ENCODE data around the gene ZNF423.

ZNF423 gene

DNA sequence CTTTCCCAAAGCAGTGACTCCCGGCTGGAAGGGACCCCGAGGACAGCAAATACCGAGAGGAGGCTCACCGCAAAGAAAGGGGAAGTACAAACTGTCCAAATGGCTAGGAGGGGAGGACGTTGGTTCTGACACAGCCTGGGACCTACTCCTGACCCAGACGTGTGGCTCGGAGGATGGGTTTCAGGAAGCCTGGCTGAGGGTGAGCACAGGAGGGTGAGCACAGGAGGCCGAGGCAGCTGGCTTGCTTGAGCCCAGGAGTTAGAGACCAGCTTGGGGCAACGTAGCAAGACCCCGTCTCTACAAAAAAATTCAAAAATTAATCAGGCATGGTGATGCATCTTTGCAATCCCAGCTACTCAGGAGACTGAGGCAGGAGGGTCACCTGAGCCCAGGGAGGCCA is 399.1 kb downstream of the ZNF423 start:
- DNase-seq (ENCODE audit: low spot score): no peak

DNA sequence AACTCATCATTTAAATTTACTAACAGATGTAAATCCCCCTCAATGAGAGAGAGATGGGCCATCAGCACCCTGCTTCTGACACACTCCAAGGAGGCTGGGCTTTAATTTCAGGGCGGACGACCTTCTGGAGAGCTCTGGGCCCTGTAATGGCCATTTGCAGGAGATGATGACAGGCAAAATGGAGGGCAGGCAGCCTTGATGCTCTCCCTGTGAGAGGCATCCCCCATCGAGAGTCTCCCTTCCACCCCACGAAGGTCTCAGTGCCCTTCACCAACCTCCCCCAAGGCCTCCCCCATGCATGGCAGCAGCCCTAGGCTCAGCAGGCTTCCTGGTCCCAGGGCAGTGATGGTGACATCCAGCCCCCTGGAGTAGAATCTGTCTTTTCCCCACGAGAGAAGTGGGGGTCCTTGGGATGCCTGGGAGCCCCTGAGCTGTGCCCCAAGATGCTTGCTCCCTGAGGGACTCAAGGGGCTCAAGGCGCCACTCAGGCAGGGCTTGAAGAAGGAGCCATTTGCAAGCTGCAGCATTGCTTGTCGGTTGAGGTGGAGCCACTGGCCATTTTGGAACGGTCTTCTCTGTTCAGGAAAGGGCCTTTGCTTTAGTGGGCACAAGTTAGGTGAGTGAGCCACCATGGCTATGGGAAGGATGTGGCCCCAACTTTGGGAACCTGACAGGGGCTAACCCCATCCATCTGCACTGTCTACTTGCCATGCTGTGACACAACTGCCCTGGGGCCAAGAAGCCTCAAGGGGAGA is 399.7 kb downstream of the ZNF423 start:
- DNase-seq (ENCODE audit: low spot score): no peak

DNA sequence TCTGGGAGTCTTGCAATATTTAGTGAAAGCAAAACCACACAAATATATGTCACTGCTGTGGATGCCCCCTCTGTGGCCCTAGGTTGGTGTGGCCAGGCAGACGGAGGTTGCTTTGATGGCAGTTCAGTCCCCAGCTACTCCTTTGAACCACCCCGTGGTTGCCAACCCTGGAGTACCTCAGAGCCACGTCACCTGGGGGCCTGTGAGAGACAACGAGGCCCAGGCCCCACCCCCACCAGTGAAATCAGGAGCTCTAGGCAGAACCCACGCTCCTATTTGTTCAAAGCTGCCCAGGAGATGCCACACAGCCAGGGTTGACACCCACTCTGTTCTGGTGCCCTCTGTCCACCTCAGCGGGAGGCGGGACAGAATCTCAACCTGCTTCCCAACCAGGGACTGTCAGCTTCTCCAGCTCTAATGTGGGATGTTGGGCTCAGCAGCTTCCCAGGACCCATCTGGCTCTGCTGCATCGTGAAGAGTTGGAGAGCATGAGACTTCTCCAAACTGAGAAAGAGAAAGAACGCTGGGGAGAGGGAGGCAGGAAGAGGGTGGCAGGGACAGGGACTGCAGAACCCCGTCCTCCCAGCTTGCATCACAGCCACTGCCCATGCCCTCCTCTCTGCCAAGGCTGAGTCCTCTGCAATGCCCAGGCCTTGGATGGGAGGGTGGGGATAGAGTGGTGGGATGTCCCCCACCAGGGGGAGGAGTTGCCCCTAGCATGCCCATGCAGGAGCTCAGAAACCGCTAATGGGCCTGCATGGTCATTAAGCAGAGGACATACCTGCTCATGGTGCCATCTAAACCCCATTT is 400.5 kb downstream of the ZNF423 start:
- DNase-seq (ENCODE audit: low spot score): no peak

DNA sequence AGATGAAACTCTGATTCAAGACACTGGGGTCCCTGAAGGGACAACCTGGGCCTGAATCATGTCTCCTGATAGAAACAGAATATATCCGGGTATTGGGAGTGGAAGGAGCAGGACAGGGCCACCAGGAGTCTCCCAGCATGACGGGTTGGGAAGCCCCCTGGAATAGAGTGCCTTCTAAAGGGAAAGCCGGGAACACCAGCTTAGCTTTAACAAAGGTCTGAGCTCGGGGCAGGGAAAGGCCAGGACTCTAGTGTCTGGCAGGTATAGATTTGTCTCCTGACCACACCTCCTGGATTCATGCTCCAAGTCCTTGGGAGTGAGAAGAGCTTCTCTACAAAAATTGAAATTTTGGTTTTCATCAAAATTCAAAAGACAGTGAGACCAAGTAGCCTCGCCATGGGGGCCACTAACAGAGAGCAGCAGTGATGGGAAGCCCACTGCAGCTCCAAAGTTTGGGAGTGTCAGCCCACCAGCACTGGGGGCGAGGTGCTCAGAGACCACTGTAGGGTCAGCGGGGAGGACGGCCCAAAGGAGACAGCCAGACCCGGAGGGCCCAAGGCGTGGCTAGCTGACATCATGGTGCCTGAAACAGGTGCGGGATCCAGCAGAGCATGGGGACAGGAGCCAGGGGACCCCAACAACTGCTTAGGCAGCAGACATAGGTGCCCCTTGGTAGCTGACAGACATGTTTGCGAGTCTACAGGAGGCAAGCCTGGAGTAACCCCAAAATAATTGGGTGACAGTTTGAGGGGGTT is 401.3 kb downstream of the ZNF423 start:
- DNase-seq (ENCODE audit: low spot score): no peak

DNA sequence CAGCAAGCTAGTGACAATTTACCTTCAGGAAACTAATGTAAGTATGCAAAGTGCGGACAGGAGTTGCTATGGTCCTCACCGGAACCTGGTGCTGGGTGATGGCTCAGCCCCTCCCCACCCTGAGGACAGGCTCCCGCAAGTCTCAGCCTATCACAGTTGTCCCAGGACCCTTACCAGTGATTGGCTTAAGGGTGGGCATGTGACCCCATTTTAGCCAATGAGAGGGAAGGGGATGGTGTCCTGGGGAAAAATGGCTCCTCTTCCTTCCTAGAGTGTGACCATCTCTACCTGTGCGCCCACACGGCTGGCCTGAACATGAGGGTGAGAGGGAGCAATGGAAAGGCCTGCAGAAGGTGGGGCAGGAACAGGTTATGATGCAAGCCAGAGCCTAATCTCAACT is 401.9 kb downstream of the ZNF423 start:
- no peak for DNase-seq (ENCODE audit: low spot score)

DNA sequence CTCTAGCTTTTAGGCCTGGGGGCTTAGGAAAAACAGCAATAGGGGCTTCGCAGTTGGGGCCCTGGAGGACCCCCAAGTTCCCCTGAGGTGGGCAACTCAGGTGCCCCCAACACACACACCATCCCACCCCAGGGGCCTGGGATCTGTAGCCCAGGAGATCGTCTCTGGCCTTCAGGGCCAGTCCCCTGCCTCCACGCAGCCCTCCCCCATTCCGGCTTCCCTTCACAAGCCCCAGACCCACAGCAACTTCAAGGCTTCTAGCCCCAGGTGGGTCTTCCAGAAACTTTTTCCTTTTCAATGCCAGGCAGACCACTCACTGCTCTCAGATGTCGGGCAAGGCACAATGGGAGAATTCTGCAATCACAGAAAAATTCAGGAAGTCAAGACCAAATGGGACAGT is 402.9 kb downstream of the ZNF423 start:
- no peak for DNase-seq (ENCODE audit: low spot score)

DNA sequence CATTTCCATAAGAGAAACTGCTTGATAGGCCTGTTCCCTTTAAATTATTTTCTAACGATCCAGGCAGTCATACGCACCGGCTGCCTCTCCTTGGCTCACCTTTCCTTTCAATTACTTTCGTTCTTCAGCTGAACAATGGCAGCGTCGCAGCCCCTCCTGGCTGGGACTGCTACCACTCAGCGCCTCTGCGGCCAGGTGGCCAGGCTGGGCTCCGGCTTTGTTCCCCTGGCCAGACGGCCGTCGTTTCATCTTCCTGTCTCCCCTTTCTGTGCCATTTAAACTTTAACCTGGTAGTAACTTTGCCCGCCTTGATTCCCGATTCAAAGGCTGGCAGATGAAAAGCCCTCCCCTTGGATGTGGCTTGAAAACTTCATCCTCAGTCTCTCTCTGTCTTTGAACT is 403.3 kb downstream of the ZNF423 start:
- no peak for DNase-seq (ENCODE audit: low spot score)

DNA sequence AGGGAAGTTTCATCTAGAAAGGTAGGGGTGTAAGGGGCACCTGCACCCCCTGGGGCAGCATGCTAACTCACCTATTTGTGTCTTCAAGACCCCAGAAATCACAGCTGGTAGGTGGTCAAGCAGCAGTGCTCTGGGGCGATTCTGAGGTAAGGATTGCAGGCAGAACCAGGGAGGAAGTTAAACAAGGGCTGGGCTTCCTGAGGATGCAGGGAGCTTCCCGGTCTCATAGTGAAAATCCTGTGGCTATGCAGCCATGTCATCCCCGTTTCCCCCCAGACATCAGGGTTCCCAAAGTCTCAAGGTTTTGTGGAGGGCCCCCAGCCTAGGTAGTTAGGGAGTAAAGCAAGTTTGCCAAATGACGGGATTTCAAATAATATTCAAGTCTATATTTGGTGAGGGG is 403.8 kb downstream of the ZNF423 start:
- no peak for DNase-seq (ENCODE audit: low spot score)

DNA sequence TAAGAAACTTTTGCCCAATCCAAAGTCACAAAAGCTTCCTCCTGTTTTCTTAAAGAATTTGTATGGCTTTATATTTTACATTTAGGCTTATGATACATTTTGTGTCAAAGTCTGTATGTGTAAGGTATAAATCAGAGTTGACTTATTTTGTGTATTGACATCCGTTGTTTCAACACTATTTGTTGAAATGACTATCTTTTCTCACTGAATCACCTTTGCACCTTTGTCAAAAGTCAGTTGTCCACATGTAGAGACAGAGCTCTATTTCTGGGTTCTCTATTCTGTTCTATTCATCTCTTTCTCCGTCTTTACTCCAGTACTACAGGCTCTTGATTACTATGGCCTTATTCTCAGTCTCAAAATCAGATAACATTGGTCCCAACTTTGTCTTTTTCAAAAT is 409.1 kb downstream of the ZNF423 start:
- DNase-seq (ENCODE audit: low spot score): no peak

DNA sequence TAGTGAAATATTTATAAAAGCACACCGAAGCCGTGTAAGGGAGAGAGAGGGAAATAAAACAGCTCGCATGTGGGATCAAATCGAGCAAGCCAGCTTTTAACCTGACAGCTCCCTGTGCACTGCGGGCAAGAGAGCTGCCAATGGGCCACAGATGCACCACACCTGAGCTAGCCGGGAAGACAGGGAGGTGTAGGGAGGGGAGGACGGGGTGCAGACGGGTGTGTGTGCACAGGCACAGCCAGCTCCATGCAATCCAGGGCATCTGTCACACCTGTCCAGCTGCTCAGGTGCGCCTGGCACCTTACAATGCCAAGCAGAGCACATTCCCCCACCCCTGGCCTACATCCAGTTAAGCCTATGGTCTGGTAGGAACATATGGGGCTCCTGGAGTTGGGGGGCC is 412.3 kb downstream of the ZNF423 start:
- no peak for DNase-seq (ENCODE audit: low spot score)

DNA sequence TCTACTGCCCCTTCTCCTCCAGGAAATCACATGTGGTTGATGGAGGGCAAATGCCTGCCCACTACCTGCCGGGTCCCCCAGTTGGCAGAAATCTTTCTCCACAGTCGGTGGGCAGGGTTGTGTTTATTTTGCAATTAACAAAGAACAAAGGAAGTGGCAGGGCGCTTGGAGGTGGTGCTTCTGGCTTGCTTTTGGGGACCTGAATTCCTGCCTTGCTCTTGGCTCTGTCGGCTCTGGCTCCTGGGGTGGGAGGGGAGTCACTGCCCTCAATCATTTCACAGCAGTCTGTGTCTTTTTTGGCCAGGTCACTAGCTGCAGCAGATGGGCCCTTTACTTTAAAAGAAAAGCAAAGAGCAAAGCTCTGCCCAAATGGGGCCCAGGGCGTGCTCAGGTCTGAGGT is 413.1 kb downstream of the ZNF423 start:
- DNase-seq (ENCODE audit: low spot score): no peak

DNA sequence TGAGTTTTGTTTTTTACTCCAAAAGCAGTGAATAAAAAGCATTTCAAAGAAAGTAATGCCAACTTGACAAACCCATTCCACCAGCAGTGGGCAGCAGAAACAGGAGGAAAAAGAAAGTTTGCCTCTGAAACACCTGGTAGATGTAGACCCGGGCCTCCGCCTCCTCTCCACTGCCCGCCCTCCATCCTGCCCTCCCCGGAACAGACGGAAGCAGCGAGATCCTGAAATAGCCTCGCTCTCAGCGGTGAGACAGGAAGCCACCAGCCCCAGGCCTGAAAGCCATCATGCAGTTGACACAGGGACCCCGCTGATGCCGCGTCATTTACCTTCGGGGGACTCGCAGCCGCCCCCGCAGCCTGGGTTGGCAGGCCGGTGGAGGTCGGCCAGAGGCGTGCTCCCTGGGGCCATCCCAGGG is 414.5 kb downstream of the ZNF423 start:
- DNase-seq (ENCODE audit: low spot score): no peak

DNA sequence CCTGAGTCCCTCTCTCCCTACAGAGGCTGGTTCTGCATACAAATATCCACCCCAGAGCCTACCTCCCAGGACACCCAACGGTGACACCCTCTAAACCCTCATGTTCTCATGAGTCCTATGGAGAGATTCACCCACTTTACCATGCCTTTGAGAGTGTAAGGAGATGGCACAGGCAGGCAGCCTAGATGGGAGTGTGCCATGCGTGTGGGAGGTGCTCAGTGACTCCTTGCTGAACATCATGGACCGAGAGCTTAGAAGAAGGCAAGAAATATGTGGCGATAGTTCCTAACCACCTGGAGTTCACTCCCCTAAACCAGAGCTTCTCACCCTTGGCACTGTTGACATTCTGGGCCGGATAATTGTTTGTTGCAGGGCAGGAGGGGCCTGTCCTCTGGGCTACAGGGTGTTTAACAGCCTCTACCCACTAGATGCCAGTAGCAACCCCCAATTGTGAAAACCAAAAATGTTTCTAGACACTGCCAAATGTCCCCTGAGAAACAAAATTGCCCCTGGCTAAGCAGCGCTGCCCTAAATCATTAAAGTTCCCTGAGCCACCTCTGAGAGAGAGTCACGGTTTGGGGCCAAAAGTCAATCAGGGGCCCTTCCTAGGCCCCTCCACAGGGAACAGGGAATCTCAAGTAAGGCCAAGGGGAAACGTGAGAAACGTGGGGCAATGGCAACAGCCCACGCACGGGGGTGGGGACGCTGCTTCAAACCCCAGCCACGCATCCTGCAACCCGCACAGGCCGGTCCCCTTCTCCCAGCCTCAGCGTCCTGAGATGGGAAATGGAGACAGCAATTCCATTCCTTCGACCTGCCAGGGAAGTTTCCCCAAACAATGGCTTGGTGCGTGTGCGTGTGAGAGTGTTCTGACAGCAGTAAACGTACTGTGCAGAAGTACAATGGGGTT is 415.5 kb downstream of the ZNF423 start:
- no peak for DNase-seq (ENCODE audit: low spot score)

DNA sequence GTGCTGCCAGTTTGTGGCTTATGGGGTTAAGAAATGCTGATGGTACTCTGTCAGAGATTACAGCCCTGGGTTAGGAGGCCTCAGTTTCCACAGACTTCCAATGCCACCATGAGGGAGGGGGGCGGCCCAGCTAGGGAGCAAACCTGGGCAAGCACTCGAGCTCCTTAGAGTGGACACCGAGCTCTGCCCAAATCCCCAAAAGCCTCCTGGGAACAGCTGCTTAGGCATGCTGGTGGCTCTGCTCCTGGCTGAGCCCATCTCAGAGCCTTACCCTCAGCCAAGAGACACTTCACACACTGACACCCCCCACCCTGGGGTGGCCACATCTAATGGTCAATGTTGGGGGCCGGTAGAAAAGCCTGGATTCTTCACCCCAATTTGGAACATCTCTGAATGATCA is 416.2 kb downstream of the ZNF423 start:
- DNase-seq (ENCODE audit: low spot score): no peak

DNA sequence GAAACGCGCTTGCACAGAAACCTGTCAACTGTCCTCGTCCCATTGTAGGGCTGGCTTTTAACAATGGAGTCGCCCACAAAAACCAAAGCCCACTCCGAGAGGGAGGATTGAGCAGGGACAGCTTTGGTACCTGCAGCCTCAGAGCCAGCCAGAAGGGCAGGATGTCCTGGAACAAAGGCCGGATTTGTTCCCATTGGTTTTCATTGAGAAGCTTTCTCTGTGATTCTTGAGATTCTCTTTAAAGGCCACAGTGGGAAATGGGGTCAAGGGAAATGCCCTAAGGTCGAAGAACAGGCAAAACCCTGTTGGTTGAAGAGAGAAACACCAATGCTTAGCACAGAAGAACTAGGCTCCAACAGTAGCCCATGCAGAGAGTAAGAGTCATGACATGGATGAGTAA is 416.9 kb downstream of the ZNF423 start:
- DNase-seq (ENCODE audit: low spot score): no peak

All from SW480 (cell line).